BE2C (cell line): ENCODE data around the gene UPB1.

Experiments used
- DNase-seq: peaks from one replicate; pipeline ENCODE4 v3.0.0-alpha.2; 2020
- H3K27me3 ChIP-seq: fragments of 250-450 bp; sonication (Bioruptor Pico); 2 replicates; pipeline ENCODE4 v1.5.1; 2020; ENCODE audit warnings: mild to moderate bottlenecking
- H3K36me3 ChIP-seq: fragments of 250-450 bp; sonication (Bioruptor Pico); 2 replicates; pipeline ENCODE4 v1.5.1; 2020; ENCODE audit warnings: mild to moderate bottlenecking
- H3K4me1 ChIP-seq: fragments of 250-450 bp; sonication (Bioruptor Pico); 2 replicates; pipeline ENCODE4 v1.5.1; 2020
- H3K4me3 ChIP-seq: 2 replicates; pipeline ENCODE4 v1.5.1; 2011; ENCODE audit warnings: low read depth, low read length
- H3K9me3 ChIP-seq: fragments of 250-450 bp; sonication (Bioruptor Pico); 2 replicates; pipeline ENCODE4 v1.5.1; 2020
- CTCF ChIP-seq: IDR thresholded peaks from 2 replicates; pipeline ENCODE4 v1.5.1; 2012; ENCODE audit warnings: mild to moderate bottlenecking, low read depth, low read length

Gene UPB1

DNA sequence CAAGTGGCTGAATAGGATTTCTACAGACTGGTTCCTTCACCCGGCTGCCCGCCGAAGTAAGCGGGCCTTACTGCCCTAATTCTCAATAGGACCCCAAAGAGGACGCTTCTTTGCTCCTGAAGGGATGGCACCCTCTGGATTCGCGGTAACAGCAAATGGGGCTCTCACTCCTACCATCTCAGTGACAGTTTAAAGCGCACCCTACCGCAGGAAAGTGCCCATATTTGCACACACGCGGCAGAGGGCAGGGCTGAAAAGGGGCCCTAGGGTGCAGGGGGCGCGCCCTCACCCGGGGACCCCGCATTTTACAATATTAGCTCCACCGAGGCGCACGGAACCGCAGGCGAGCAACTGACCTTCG lies 985 bp upstream of the UPB1 start:
- H3K36me3 ChIP-seq = no peaks in the 10 kb centered on the region
- H3K9me3 ChIP-seq = no peaks in the 10 kb centered on the region
- H3K4me1 ChIP-seq = no peaks in the 10 kb centered on the region
- TF ChIP-seq CTCF = no peak
- H3K4me3 ChIP-seq = no peak overlapping the region
- H3K27me3 ChIP-seq = no peaks in the 10 kb centered on the region
- DNase-seq = no peak

GRCh38 chr22:24495365-24495675 lies 188 bp downstream of the UPB1 start:
- no peak for TF ChIP-seq CTCF
- H3K27me3 ChIP-seq = no peaks in the 10 kb centered on the region
- no peaks in the 10 kb centered on the region for H3K9me3 ChIP-seq
- no peak for DNase-seq
- no peaks in the 10 kb centered on the region for H3K36me3 ChIP-seq
- no peak overlapping the region for H3K4me3 ChIP-seq
- H3K4me1 ChIP-seq = no peaks in the 10 kb centered on the region

GRCh38 chr22:24496234-24496633 lies 1.1 kb downstream of the UPB1 start:
- no peak for DNase-seq

GRCh38 chr22:24496661-24497060 lies 1.5 kb downstream of the UPB1 start:
- TF ChIP-seq CTCF = no peak
- no peak overlapping the region for H3K4me3 ChIP-seq
- no peaks in the 10 kb centered on the region for H3K36me3 ChIP-seq
- H3K4me1 ChIP-seq = peaks cover 8% of the 10 kb centered on the region
- no peaks in the 10 kb centered on the region for H3K9me3 ChIP-seq
- no peaks in the 10 kb centered on the region for H3K27me3 ChIP-seq
- DNase-seq = no peak

More at GRCh38 chr22:24496234-24496633, 1.1 kb downstream of the UPB1 start:
- no peak overlapping the region for H3K4me3 ChIP-seq
- H3K36me3 ChIP-seq = no peaks in the 10 kb centered on the region
- H3K4me1 ChIP-seq = peaks cover 4% of the 10 kb centered on the region
- TF ChIP-seq CTCF = no peak
- H3K27me3 ChIP-seq = no peaks in the 10 kb centered on the region
- no peaks in the 10 kb centered on the region for H3K9me3 ChIP-seq

GRCh38 chr22:24497841-24498258 lies 2.7 kb downstream of the UPB1 start:
- no peak for DNase-seq
- no peaks in the 10 kb centered on the region for H3K9me3 ChIP-seq
- no peak overlapping the region for H3K4me3 ChIP-seq
- H3K4me1 ChIP-seq = peaks cover 9% of the 10 kb centered on the region
- no peak for TF ChIP-seq CTCF
- no peaks in the 10 kb centered on the region for H3K27me3 ChIP-seq
- no peaks in the 10 kb centered on the region for H3K36me3 ChIP-seq

- H3K4me1 ChIP-seq = peaks cover 15% of the 10 kb centered on the region
- TF ChIP-seq CTCF = no peak
- H3K9me3 ChIP-seq = no peaks in the 10 kb centered on the region
- no peak for DNase-seq
- H3K36me3 ChIP-seq = no peaks in the 10 kb centered on the region
- H3K27me3 ChIP-seq = no peaks in the 10 kb centered on the region
- H3K4me3 ChIP-seq = no peak overlapping the region
Observed at GRCh38 chr22:24498824-24499223, 3.7 kb downstream of the UPB1 start.
